DMS114 treated with DMSO at 0.1 percent for 48 hours (cell line): ENCODE data around the gene RBFOX1.
"Not testable (repeated sequence)": the region's sequence is repeated elsewhere in the genome, so short reads cannot be mapped to it uniquely, and the experiment has no call there.

Experiments used
- DNase-seq: peaks from one replicate; lab custom pipeline; 2025; ENCODE audit not compliant: unreplicated experiment; lab: John Stamatoyannopoulos, UW

RBFOX1 gene

GRCh38 chr16:7456211-7456610, 123.6 kb downstream of the RBFOX1 start:
- no peak for DNase-seq

GRCh38 chr16:7458144-7458543, 125.5 kb downstream of the RBFOX1 start:
- DNase-seq, result no peak

- DNase-seq, result no peak
Measured at GRCh38 chr16:7470344-7470743, 137.7 kb downstream of the RBFOX1 start.

- DNase-seq, result no peak
Measured at GRCh38 chr16:7471268-7471667, 138.6 kb downstream of the RBFOX1 start.

GRCh38 chr16:7482032-7482431, 149.4 kb downstream of the RBFOX1 start:
- DNase-seq, result no peak

- no peak for DNase-seq
Measured at GRCh38 chr16:7482596-7483290, 150.1 kb downstream of the RBFOX1 start.

DNA sequence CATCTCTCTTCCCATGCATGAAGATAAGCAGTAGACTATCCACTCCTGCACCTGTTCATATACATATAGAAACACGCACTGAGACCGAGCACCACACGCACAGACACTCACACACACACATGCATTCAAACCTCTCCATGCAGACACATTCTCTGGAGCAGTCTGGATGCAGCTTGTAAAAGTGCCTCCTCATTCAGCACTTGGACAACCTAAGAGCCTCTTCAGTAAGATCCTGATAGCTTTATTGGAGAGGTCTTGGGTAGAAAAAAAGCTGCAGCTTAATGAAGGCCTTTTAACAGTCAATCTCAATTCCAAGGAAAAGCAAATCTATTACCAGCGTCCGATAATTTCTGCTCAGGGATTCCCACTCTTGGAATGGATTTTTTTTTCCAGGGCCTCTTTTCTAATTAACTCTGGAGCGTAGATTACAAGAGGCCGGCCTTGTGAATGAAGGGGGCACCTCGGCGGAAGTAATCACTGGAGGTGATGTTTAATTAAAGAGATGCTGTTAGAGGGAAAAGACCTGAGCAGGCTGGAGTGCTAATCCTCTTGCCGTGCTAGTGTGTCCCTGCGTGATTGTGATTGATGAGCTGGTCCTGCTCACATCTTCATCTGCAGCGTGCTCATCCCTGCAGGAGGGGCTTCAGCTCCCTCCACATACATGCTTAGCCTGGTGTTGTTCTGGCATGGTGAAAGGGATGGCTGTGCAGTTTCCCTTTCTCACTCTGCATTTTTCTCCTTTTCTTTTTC, 155.1 kb downstream of the RBFOX1 start:
- no peak for DNase-seq

- DNase-seq, result no peak
Measured at GRCh38 chr16:7492122-7492521, 159.5 kb downstream of the RBFOX1 start.

DNA sequence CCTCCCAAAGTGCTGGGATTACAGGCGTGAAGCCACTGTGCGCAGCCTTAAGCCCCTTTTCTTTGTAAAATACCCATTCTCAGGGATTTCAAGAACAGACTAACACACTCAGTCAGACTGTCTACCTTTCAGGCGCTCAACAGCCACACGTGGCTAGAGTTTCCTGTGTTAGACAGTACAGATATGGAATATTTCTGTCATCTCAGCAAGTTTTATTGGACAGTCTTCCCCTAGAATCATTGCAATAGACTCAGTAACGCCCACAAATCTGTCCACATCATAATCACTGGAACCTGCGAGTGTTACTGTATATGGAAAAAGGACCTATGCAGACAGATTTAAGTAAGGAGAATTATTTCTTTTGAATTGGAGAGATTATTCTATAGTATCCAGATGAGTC, 160.5 kb downstream of the RBFOX1 start:
- DNase-seq, result no peak

- no peak for DNase-seq
Measured at GRCh38 chr16:7497691-7498090, 165.0 kb downstream of the RBFOX1 start.

DNA sequence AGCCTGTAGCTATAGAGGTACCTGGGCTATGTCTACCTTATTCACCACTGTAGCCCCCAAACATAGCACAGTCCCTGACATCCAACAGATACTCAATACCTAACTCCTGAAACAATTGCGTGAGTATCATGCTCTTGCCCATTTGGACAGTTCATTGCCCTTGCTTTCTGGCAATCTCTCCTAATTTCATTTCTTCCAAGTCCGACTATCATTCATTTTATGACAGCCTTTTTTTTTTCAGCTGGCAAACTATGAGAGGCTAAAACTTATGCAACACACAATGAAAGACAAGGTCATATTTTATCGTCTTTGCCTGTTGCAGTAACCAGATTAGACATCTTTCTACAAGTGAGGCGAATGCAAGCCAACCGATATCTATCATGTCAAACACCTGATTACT, 169.2 kb downstream of the RBFOX1 start:
- no peak for DNase-seq

- not testable (repeated sequence) for DNase-seq
Measured at GRCh38 chr16:7502591-7503157, 170.0 kb downstream of the RBFOX1 start.

GRCh38 chr16:7503666-7504065, 171.0 kb downstream of the RBFOX1 start:
- DNase-seq, result no peak

GRCh38 chr16:7504844-7505243, 172.2 kb downstream of the RBFOX1 start:
- DNase-seq, result no peak

- DNase-seq, result no peak
Measured at GRCh38 chr16:7505495-7505894, 172.8 kb downstream of the RBFOX1 start.

- DNase-seq, result no peak
Measured at GRCh38 chr16:7506363-7506762, 173.7 kb downstream of the RBFOX1 start.

DNA sequence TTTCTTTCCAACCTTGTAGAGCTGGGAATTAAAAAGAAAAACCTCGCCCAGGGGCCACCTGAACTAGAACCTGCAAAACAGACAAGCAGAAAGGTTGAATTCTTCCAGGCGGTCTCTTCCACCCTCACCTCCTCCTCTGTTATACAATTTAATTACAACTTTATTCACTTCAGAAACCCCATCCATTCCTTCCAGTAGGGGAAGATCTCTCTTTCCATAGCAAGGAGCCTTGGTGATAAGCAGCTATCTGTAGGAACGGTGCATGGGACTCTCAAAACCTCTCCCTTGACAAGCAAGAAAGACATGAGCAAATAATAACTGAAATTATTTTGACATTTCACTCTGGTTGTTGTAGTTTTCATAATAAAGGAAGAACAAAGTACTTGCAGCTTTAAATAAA, 176.0 kb downstream of the RBFOX1 start:
- no peak for DNase-seq

GRCh38 chr16:7509963-7510601, 177.4 kb downstream of the RBFOX1 start:
- no peak for DNase-seq

DNA sequence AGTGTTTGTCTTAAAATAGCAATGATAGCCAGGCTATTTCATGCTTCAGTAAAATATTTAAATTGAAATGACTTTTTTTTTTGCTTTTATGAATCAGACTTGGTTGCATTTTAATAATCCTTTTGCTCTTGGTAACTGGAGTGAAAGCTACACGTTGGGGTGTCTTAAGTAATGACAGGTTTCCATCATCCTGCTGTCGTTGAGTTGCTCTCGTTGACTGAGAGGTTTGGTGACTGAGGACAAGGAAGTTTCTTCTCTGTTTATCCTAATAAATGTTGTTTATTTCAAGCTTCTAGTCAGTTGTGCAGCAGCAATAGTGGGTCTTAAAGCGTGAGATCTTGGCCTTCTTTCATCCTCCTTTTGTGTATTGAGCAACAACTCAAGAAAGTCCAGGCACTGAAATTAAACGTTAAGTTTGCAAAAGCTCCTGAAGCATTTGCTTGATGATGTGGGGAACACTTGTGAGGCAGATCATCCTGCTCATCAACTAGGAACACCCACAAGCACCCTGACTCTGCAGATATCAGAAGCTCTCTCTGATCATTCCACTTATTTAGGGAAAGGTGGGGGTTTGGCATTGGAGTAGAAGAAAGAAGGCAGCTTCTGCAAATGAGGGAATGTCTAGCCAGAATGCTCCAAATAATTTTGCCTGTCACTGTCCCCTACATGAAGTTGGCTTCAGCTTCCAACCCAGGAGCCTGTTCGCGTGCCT, 179.1 kb downstream of the RBFOX1 start:
- no peak for DNase-seq

- no peak for DNase-seq
Measured at GRCh38 chr16:7512503-7512902, 179.9 kb downstream of the RBFOX1 start.

- DNase-seq, result no peak
Measured at GRCh38 chr16:7513429-7513828, 180.8 kb downstream of the RBFOX1 start.
